HG03025 (cell line): ENCODE data around the gene OR4D2.

Source experiments
- ATAC-seq: cut with Tn5 transposase; IDR thresholded peaks from one replicate; pipeline ENCODE4 v1.9.1; 2021; ENCODE audit warnings: mild to moderate bottlenecking, moderate library complexity; ENCODE audit not compliant: unreplicated experiment, low FRiP score

OR4D2 gene

GRCh38 chr17:58172369-58173071 is 5.7 kb downstream of the OR4D2 start:
- no peak for ATAC-seq

- ATAC-seq = no peak
Observed at GRCh38 chr17:58174871-58175270, 8.1 kb downstream of the OR4D2 start.

GRCh38 chr17:58176200-58176599 is 9.4 kb downstream of the OR4D2 start:
- no peak for ATAC-seq

- no peak for ATAC-seq
Observed at GRCh38 chr17:58181796-58182195, 15.0 kb downstream of the OR4D2 start.

- no peak for ATAC-seq
Observed at GRCh38 chr17:58183514-58183913, 16.7 kb downstream of the OR4D2 start.

GRCh38 chr17:58184308-58184985 is 17.7 kb downstream of the OR4D2 start:
- ATAC-seq = no peak

GRCh38 chr17:58184986-58185761 is 18.4 kb downstream of the OR4D2 start:
- no peak for ATAC-seq

GRCh38 chr17:58186591-58186990 is 19.8 kb downstream of the OR4D2 start:
- ATAC-seq = no peak

- no peak for ATAC-seq
Observed at GRCh38 chr17:58187063-58187462, 20.3 kb downstream of the OR4D2 start.

- ATAC-seq = no peak
Observed at GRCh38 chr17:58187675-58188074, 20.9 kb downstream of the OR4D2 start.

GRCh38 chr17:58189436-58190146 is 22.8 kb downstream of the OR4D2 start:
- ATAC-seq = no peak

- no peak for ATAC-seq
Observed at GRCh38 chr17:58191241-58191896, 24.6 kb downstream of the OR4D2 start.

GRCh38 chr17:58192612-58193011 is 25.8 kb downstream of the OR4D2 start, which contains the start of gene EPX:
Gene EPX, plus strand, starts transcription at chr17:58192726. Its CDS starts 121 bp downstream, at chr17:58192847.
- no peak for ATAC-seq

- ATAC-seq = no peak
Observed at GRCh38 chr17:58193641-58194255, 27.0 kb downstream of the OR4D2 start.

GRCh38 chr17:58195518-58196123 is 28.8 kb downstream of the OR4D2 start:
- no peak for ATAC-seq

GRCh38 chr17:58196610-58197009 is 29.8 kb downstream of the OR4D2 start:
- no peak for ATAC-seq

GRCh38 chr17:58200024-58200633 is 33.3 kb downstream of the OR4D2 start:
- ATAC-seq = no peak

GRCh38 chr17:58202859-58203258 is 36.1 kb downstream of the OR4D2 start:
- no peak for ATAC-seq

- ATAC-seq = no peak
Observed at GRCh38 chr17:58204796-58205195, 38.0 kb downstream of the OR4D2 start.
